BE2C (cell line): ENCODE results near the gene DAGLB.

Experiments
- DNase-seq: peaks from one replicate; pipeline ENCODE4 v3.0.0-alpha.2; 2020
- H3K27me3 ChIP-seq: fragments of 250-450 bp; sonication (Bioruptor Pico); 2 replicates; pipeline ENCODE4 v1.5.1; 2020; ENCODE audit warnings: mild to moderate bottlenecking
- H3K36me3 ChIP-seq: fragments of 250-450 bp; sonication (Bioruptor Pico); 2 replicates; pipeline ENCODE4 v1.5.1; 2020; ENCODE audit warnings: mild to moderate bottlenecking
- H3K4me1 ChIP-seq: fragments of 250-450 bp; sonication (Bioruptor Pico); 2 replicates; pipeline ENCODE4 v1.5.1; 2020
- H3K4me3 ChIP-seq: 2 replicates; pipeline ENCODE4 v1.5.1; 2011; ENCODE audit warnings: low read depth, low read length
- H3K9me3 ChIP-seq: fragments of 250-450 bp; sonication (Bioruptor Pico); 2 replicates; pipeline ENCODE4 v1.5.1; 2020
- CTCF ChIP-seq: IDR thresholded peaks from 2 replicates; pipeline ENCODE4 v1.5.1; 2012; ENCODE audit warnings: mild to moderate bottlenecking, low read depth, low read length

DAGLB gene

DNA sequence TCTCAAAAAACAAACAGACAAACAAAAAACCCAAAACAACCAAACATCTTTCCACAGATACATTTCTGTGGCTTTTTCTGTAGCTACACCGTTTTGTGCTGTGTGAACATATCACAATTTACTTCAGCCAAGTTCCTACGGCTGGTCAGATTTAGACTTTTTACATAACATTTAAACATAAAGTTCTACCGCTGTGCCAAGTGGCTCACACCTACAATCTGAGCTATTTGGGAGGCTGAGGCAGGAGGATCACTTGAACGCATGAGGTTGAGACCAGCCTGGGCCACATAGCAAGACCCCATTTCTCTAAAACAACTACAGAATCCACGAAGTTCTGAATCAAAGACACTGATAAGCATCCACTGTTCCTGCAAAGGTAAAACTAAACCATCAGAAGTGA, 30.3 kb downstream of the DAGLB start:
- 0 out of 2 replicates have a peak, but pooled peaks cover 3% of the 10 kb centered on the region for H3K9me3 ChIP-seq
- H3K36me3 ChIP-seq = peaks cover 41% of the 10 kb centered on the region
- no peak for DNase-seq
- no peak for TF ChIP-seq CTCF
- H3K4me3 ChIP-seq = no peak overlapping the region
- H3K27me3 ChIP-seq = no peaks in the 10 kb centered on the region
- H3K4me1 ChIP-seq = no peaks in the 10 kb centered on the region

DNA sequence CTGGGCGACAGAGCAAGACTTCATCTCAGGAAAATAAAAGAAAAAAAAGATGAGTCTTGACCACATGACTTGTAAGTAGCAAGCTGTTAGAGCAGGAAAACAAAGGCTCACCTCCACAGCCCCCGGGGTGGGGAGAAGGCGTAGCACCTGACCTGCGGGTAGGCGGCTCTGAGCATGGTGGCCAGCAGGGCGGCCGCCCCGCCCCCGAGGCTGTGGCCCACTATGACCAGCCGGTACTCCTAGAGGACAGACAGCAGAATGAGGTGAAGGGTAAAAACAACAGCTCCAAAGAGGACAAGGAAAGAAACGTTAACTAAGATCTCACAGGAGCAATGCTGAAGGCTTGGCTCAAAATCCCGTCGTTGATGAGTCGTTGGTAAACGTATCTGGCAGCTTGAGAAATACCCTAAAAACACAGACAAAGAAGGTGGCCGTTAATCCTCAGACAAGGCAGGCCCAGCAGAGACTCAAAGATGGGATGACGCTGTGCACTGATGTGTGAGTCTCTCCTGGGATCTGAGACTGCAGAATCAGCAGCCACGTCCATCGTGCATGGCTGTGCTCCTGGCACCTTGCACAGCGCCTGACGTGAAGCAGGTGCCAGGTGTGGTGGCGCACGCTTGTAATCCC, 31.1 kb downstream of the DAGLB start:
- Histone ChIP-seq H3K4me3 (no peak overlapping the region), H3K36me3 (peaks cover 38% of the 10 kb centered on the region), H3K27me3 (no peaks in the 10 kb centered on the region), H3K9me3 (0 out of 2 replicates have a peak, but pooled peaks cover 3% of the 10 kb centered on the region), H3K4me1 (no peaks in the 10 kb centered on the region)
- TF ChIP-seq CTCF = no peak
- no peak for DNase-seq

DNA sequence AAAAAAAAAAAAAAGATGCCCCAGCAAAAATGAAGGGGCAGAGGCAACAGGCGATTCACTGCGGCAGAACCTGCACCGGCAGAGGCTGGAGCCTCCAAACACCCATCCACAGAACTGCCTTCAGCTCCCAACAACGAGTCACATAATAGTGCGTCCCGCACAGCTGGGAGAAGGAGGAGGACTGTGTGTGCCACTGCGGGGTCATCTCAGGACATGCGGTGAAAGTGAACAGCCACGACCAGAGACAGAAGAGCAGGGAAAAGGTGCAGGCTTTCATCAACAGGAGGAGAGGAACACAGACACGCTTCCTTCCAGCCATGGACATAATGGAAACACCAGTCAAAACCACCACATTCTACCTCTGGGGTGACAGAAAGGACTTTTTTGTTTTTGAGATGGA, 34.1 kb downstream of the DAGLB start:
- no peaks in the 10 kb centered on the region for H3K27me3 ChIP-seq
- no peak for TF ChIP-seq CTCF
- H3K9me3 ChIP-seq = 0 out of 2 replicates have a peak, but pooled peaks cover 3% of the 10 kb centered on the region
- peaks cover 61% of the 10 kb centered on the region for H3K36me3 ChIP-seq
- no peak for DNase-seq
- H3K4me3 ChIP-seq = no peak overlapping the region
- H3K4me1 ChIP-seq = no peaks in the 10 kb centered on the region

DNA sequence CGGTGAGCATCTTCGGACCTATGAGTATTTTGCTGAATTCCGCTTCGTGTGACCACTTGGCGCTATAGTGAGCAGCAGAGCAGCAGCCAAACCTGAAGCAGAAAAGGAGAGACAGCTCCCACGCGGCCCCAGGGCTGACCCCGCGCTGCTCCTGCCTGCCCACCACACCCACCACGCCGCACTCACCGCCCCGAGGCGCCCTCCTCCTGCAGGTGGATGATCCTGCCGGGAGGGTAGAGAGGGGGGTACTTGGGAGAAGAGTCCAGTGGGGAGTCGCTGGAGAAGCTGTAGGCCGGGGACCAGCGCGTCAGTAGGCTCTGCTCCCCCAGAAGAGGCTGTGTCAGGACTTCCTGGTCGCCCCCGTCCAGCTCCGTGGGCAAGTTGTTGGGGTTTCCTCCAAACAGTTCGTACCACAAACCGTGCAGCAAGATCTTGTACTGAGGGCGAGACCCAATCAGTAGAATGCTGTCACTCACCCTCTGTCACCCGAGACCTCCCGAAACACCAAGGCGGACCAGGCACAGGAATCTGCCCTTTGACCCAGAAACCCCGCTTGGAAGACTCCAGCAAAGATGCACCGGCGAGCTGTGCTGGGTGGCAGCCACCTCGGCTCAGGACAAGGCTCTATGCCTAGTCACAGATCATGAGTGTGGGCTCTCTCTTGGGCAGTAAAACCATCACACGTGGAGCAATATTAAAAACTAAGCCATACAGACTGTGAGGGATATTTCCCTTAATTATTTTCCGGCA, 37.6 kb downstream of the DAGLB start:
- peaks cover 77% of the 10 kb centered on the region for H3K36me3 ChIP-seq
- no peaks in the 10 kb centered on the region for H3K27me3 ChIP-seq
- H3K4me3 ChIP-seq = no peak overlapping the region
- no peaks in the 10 kb centered on the region for H3K9me3 ChIP-seq
- TF ChIP-seq CTCF = no peak
- DNase-seq = no peak
- H3K4me1 ChIP-seq = no peaks in the 10 kb centered on the region

DNA sequence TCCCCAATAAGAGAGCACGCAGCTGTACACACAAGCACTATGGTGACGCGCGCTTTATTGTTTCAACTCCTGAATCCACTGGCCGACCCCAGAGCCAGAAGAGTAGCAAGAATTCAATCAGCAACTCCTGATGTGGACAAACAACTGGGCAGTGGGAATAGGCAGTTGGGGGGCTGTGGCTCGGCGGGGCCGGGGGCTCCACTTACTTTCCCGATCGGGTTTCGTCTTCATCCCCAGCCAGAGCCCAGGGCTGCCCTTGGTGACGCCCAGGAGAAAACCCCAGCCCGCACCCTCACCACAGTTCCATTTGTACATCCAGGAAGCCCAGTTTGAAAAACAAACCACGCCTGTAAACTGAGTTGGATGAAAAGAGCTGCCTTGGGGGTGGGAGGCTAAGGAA, 38.7 kb downstream of the DAGLB start:
- no peak for TF ChIP-seq CTCF
- no peak overlapping the region for H3K4me3 ChIP-seq
- H3K9me3 ChIP-seq = no peaks in the 10 kb centered on the region
- H3K4me1 ChIP-seq = no peaks in the 10 kb centered on the region
- no peak for DNase-seq
- H3K36me3 ChIP-seq = peaks cover 78% of the 10 kb centered on the region
- no peaks in the 10 kb centered on the region for H3K27me3 ChIP-seq

- H3K36me3 ChIP-seq = peaks cover 81% of the 10 kb centered on the region
These were observed 40.3 kb downstream of the DAGLB start for GRCh38 chr7:6407434-6407833.

More at GRCh38 chr7:6407434-6407833, 40.3 kb downstream of the DAGLB start:
- no peak for DNase-seq
- no peaks in the 10 kb centered on the region for H3K27me3 ChIP-seq
- no peaks in the 10 kb centered on the region for H3K4me1 ChIP-seq
- H3K4me3 ChIP-seq = no peak overlapping the region
- no peaks in the 10 kb centered on the region for H3K9me3 ChIP-seq
- TF ChIP-seq CTCF = no peak
